Measurements from ENCODE around the gene IMPDH1.

IMPDH1 gene

DNA sequence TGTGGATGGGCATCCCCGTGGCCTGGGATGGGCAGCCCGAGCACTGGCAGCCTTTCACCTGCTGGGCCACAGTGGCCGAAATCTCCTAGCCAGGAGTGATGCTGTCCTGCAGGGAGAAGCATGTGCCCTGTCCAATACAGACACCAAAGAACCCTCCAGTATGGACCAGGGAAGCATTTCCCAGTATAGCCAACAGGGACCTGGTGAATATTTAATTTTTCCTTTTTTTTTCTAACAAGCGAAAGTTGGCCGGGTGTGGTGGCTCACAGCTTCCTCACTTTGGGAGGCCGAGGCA lies 11.0 kb downstream of the IMPDH1 start:
- Histone ChIP-seq H3K4me1 (ENCODE audit: low read length) (no peaks in the 10 kb centered on the region), H3F3A (ENCODE audit: insufficient read depth, low read length) (no peaks in the 10 kb centered on the region), H3K79me2 (ENCODE audit: low read length) (peaks cover 4% of the 10 kb centered on the region), H3K9ac (ENCODE audit: low read length) (no peak overlapping the region), H3K9me3 (replicated peaks; ENCODE audit: insufficient read depth, low read length) (no peaks in the 10 kb centered on the region), H4K20me1 (ENCODE audit: insufficient read depth, low read length) (no peaks in the 10 kb centered on the region), H3K4me2 (ENCODE audit: low read depth, low read length) (no peak overlapping the region), H3K27me3 (replicated peaks; ENCODE audit: insufficient read depth, low read length) (no peaks in the 10 kb centered on the region), H3K9me2 (replicated peaks; ENCODE audit: insufficient read depth, low read length) (no peaks in the 10 kb centered on the region), H3K27ac (ENCODE audit: low read length) (no peak overlapping the region), H3K36me3 (replicated peaks; ENCODE audit: insufficient read depth, low read length) (peaks cover 8% of the 10 kb centered on the region; the same call in 1 of the 2 replicates), H2AFZ (ENCODE audit: low read length) (no peak overlapping the region), H3K4me3 (ENCODE audit: low read length) (no peak overlapping the region)
- TF ChIP-seq EZH2phosphoT487 (IDR thresholded peaks at IDR 0.05; ENCODE audit: low read length) (no peak), EZH2 (optimal IDR thresholded peaks at IDR 0.05; ENCODE audit: low read depth, low read length) (no peak)
- no peak for DNase-seq

DNA sequence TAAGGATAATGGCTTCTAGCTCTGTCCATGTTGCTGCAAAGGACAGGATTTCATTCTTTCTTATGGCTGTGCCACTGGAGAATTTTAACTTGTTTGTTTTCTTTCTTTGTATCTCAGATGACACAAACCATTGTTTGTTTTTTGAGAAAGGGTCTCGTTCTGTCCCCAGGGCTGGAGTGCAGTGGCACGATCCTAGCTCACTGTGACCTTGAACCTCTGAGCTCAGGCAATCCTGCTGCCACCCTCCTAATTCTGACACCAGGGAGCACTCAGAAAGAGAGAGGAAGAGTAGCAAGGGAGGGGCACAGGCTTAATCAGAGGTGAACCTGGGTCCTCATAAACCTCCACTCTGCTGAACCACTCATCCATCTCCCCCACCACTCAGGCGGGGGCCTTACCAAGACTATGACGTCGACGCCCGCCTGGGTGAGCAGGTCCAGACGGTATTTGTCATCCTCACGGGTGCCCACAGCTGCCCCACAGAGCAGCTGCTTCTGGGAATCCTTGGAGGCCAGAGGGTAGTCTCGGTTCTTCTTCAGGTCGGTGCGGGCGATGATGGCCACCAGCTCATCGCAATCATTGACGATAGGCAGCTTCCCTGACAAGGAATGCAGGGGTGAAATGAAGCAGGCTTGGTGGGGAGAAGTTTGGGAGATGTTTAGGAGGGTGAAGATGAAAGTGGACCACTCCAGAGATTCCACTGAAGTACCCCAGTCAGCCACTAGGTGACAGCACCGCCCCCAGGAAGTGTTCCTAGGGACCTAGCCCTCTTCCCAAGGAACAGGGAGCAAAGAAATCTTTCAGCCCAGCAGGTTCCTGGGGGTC lies 11.6 kb downstream of the IMPDH1 start:
- no peak for DNase-seq
- Histone ChIP-seq H2AFZ (ENCODE audit: low read length) (no peak overlapping the region), H3K79me2 (ENCODE audit: low read length) (no peaks in the 10 kb centered on the region), H3K9me3 (replicated peaks; ENCODE audit: insufficient read depth, low read length) (no peaks in the 10 kb centered on the region), H3K9ac (ENCODE audit: low read length) (no peak overlapping the region), H3K9me2 (replicated peaks; ENCODE audit: insufficient read depth, low read length) (no peaks in the 10 kb centered on the region), H3K4me2 (ENCODE audit: low read depth, low read length) (no peak overlapping the region), H3K4me3 (ENCODE audit: low read length) (no peak overlapping the region), H3F3A (ENCODE audit: insufficient read depth, low read length) (no peaks in the 10 kb centered on the region), H3K4me1 (ENCODE audit: low read length) (no peaks in the 10 kb centered on the region), H3K27ac (ENCODE audit: low read length) (no peak overlapping the region), H4K20me1 (ENCODE audit: insufficient read depth, low read length) (no peaks in the 10 kb centered on the region), H3K36me3 (replicated peaks; ENCODE audit: insufficient read depth, low read length) (peaks cover 8% of the 10 kb centered on the region; the same call in 1 of the 2 replicates), H3K27me3 (replicated peaks; ENCODE audit: insufficient read depth, low read length) (no peaks in the 10 kb centered on the region)
- TF ChIP-seq, protein P1, sequence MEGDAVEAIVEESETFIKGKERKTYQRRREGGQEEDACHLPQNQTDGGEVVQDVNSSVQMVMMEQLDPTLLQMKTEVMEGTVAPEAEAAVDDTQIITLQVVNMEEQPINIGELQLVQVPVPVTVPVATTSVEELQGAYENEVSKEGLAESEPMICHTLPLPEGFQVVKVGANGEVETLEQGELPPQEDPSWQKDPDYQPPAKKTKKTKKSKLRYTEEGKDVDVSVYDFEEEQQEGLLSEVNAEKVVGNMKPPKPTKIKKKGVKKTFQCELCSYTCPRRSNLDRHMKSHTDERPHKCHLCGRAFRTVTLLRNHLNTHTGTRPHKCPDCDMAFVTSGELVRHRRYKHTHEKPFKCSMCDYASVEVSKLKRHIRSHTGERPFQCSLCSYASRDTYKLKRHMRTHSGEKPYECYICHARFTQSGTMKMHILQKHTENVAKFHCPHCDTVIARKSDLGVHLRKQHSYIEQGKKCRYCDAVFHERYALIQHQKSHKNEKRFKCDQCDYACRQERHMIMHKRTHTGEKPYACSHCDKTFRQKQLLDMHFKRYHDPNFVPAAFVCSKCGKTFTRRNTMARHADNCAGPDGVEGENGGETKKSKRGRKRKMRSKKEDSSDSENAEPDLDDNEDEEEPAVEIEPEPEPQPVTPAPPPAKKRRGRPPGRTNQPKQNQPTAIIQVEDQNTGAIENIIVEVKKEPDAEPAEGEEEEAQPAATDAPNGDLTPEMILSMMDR (IDR thresholded peaks at IDR 0.05; ENCODE audit: low read length): peak; percentile 98
- TF ChIP-seq EZH2 (optimal IDR thresholded peaks at IDR 0.05; ENCODE audit: low read depth, low read length): no peak

DNA sequence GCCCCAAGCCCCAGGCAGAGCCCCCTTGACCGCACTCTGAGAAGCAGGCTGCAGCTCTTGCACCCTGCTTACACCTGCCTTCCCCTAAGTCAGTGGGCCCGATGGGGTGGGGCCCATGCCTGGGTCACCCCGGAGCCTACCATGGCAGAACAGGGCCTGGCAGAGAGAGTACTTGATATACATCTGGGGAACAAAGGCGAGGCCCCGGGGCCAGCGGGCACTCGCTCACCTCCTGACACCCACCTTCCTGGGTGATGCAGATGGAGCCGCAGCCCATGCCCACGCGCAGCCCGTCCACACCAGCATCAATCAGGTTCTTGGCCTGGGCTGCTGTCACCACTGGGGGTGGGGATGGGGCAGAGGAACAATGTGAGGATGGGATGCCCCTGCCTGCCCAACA lies 13.4 kb downstream of the IMPDH1 start:
- Histone ChIP-seq H3K36me3 (replicated peaks; ENCODE audit: insufficient read depth, low read length) (peaks cover 8% of the 10 kb centered on the region; the same call in 1 of the 2 replicates), H3K9me3 (replicated peaks; ENCODE audit: insufficient read depth, low read length) (no peaks in the 10 kb centered on the region), H3K79me2 (ENCODE audit: low read length) (no peaks in the 10 kb centered on the region), H2AFZ (ENCODE audit: low read length) (no peak overlapping the region), H3K4me2 (ENCODE audit: low read depth, low read length) (no peak overlapping the region), H3K4me3 (ENCODE audit: low read length) (no peak overlapping the region), H4K20me1 (ENCODE audit: insufficient read depth, low read length) (no peaks in the 10 kb centered on the region), H3K9me2 (replicated peaks; ENCODE audit: insufficient read depth, low read length) (no peaks in the 10 kb centered on the region), H3K27ac (ENCODE audit: low read length) (no peak overlapping the region), H3K4me1 (ENCODE audit: low read length) (no peaks in the 10 kb centered on the region), H3K27me3 (replicated peaks; ENCODE audit: insufficient read depth, low read length) (no peaks in the 10 kb centered on the region), H3K9ac (ENCODE audit: low read length) (no peak overlapping the region), H3F3A (ENCODE audit: insufficient read depth, low read length) (no peaks in the 10 kb centered on the region)
- no peak for TF ChIP-seq EZH2 (optimal IDR thresholded peaks at IDR 0.05; ENCODE audit: low read depth, low read length)
- TF ChIP-seq EZH2phosphoT487 (IDR thresholded peaks at IDR 0.05; ENCODE audit: low read length): no peak
- TF ChIP-seq, protein P1 (IDR thresholded peaks at IDR 0.05; ENCODE audit: low read length): no peak
- DNase-seq: no peak

DNA sequence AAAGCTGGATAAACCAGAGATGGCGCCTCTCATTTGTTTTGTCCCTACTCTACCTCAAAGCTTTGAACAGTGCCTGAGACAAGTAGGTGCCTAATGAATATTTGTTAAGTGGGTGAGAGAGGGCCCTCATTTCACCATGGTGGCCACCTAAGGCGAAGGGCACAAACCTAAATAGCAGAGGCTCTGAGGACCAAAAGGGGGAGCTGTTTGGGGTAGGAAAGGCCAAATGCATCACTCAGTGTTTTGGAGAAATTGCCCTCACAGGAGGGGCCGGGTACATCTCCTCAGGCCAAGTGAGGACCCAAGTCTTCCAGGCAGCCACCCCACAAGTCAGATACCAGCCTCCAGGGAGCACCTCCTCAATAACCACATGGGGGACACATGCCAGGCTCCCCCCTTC lies 14.0 kb downstream of the IMPDH1 start:
- peaks cover 8% of the 10 kb centered on the region; the same call in 1 of the 2 replicates for H3K36me3 ChIP-seq (replicated peaks; ENCODE audit: insufficient read depth, low read length)
- no peak overlapping the region for H3K4me2 ChIP-seq (ENCODE audit: low read depth, low read length)
- H3K27me3 ChIP-seq (replicated peaks; ENCODE audit: insufficient read depth, low read length): no peaks in the 10 kb centered on the region
- H3K9ac ChIP-seq (ENCODE audit: low read length): no peak overlapping the region
- no peaks in the 10 kb centered on the region for H3K4me1 ChIP-seq (ENCODE audit: low read length)
- no peaks in the 10 kb centered on the region for H3K9me2 ChIP-seq (replicated peaks; ENCODE audit: insufficient read depth, low read length)
- TF ChIP-seq, protein P1 (IDR thresholded peaks at IDR 0.05; ENCODE audit: low read length): peak; percentile 26
- TF ChIP-seq EZH2phosphoT487 (IDR thresholded peaks at IDR 0.05; ENCODE audit: low read length) (no peak), EZH2 (optimal IDR thresholded peaks at IDR 0.05; ENCODE audit: low read depth, low read length) (no peak)
- H3K4me3 ChIP-seq (ENCODE audit: low read length): no peak overlapping the region
- H3K79me2 ChIP-seq (ENCODE audit: low read length): no peaks in the 10 kb centered on the region
- H3K9me3 ChIP-seq (replicated peaks; ENCODE audit: insufficient read depth, low read length): no peaks in the 10 kb centered on the region
- DNase-seq: no peak
- no peak overlapping the region for H2AFZ ChIP-seq (ENCODE audit: low read length)
- no peaks in the 10 kb centered on the region for H3F3A ChIP-seq (ENCODE audit: insufficient read depth, low read length)
- H4K20me1 ChIP-seq (ENCODE audit: insufficient read depth, low read length): no peaks in the 10 kb centered on the region
- H3K27ac ChIP-seq (ENCODE audit: low read length): no peak overlapping the region
